Kasumi-1 (cell line): ENCODE measurements around the gene HUNK.

Experiments used
- DNase-seq, 2 experiments: peaks; one replicate each; lab custom pipeline; 2025; lab: John Stamatoyannopoulos, UW

HUNK gene

GRCh38 chr21:31896019-31896418, 23.2 kb downstream of the HUNK start:
- DNase-seq, result no peak

GRCh38 chr21:31897311-31897710, 24.5 kb downstream of the HUNK start:
- DNase-seq, result no peak

GRCh38 chr21:31898933-31899630, 26.3 kb downstream of the HUNK start:
- DNase-seq, result no peak

- DNase-seq, result no peak
Measured at GRCh38 chr21:31900121-31900895, 27.5 kb downstream of the HUNK start.

GRCh38 chr21:31901315-31901714, 28.5 kb downstream of the HUNK start:
- no peak for DNase-seq

- DNase-seq, result no peak
Measured at GRCh38 chr21:31902438-31902837, 29.6 kb downstream of the HUNK start.

GRCh38 chr21:31903896-31904295, 31.1 kb downstream of the HUNK start:
- DNase-seq, result no peak

GRCh38 chr21:31905503-31906451, 33.0 kb downstream of the HUNK start:
- no peak for DNase-seq

- no peak for DNase-seq
Measured at GRCh38 chr21:31908106-31909031, 35.5 kb downstream of the HUNK start.

GRCh38 chr21:31909153-31910073, 36.6 kb downstream of the HUNK start:
- DNase-seq, result no peak

GRCh38 chr21:31910074-31910470, 37.3 kb downstream of the HUNK start:
- DNase-seq, result no peak

GRCh38 chr21:31911138-31911907, 38.5 kb downstream of the HUNK start:
- DNase-seq, result no peak

GRCh38 chr21:31912501-31912900, 39.7 kb downstream of the HUNK start:
- DNase-seq, result no peak

- DNase-seq, result no peak
Measured at GRCh38 chr21:31913182-31913608, 40.4 kb downstream of the HUNK start.

- no peak for DNase-seq
Measured at GRCh38 chr21:31914472-31914871, 41.7 kb downstream of the HUNK start.

GRCh38 chr21:31915566-31915965, 42.7 kb downstream of the HUNK start:
- no peak for DNase-seq

GRCh38 chr21:31917108-31917507, 44.3 kb downstream of the HUNK start:
- no peak for DNase-seq

GRCh38 chr21:31918250-31918775, 45.5 kb downstream of the HUNK start:
- no peak for DNase-seq

GRCh38 chr21:31920275-31920674, 47.5 kb downstream of the HUNK start:
- no peak for DNase-seq
